ENCODE data around the gene INTS6. TPM values are rescaled to one million over a fixed set of nuclear protein-coding genes. Genes with fewer than 3 reads are reported as not detected.
A peak's percentile ranks its signal among the peaks of the same experiment; 100 is the strongest.

INTS6 gene
- total RNA-seq, 1 donor from 2014 or later, result 42.2 TPM

DNA sequence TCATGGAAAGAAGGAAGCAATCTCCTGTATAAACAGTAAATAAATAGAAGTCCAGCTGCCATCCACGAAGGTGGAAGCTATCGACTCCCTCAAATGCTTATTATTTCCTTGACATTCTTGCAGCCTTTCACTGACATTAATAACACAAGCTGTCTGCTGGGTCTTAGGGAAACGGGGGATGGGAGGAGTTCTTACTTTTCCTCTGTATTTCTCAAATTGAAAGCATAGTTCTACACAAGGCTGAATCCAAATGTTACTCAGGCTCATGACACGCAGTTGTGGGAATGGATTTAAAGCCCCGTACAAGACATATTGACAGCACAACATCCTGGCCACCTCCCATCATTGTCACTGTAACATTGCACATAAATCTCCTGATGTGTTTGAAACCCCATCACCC lies 109.4 kb downstream of the INTS6 start:
- no peak for DNase-seq

DNA sequence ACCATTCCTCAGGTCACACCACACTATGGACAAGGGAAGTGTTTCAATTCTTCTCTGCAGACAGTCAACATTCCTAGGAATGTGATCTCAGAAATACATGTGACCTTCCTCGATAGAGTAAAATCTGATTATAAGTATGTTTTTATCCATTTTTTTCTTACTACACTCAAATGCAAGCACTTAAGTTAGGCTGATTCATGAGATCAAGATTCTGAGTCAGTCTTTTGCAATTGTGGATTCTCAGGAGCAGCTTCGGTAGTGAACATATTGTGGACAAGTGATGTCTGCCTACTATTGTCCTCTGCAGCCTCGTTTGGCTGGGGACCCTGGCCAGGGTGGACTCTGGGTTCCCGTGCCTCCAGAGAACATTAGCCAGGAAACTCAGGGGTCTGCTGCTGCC lies 110.1 kb downstream of the INTS6 start:
- DNase-seq, result no peak

DNA sequence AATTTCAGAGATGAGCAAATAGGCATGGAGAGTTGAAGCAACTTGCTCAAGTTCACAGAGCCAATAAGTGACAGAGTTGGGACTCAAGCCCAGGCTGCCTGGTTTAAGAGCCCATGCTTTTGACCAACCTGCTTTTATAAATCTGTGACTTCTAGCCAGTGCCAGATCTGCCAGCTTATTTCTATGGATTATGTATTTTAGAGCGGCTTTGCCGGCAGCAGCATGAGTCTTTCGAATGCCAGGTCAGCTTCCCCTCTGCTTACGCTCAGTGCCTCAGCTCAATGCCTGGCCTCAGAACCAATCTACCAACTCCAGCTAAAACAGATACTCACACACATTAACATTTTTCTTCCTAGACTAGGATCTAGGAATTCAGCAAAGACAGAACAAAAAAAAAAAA lies 111.0 kb downstream of the INTS6 start:
- DNase-seq, result no peak

DNA sequence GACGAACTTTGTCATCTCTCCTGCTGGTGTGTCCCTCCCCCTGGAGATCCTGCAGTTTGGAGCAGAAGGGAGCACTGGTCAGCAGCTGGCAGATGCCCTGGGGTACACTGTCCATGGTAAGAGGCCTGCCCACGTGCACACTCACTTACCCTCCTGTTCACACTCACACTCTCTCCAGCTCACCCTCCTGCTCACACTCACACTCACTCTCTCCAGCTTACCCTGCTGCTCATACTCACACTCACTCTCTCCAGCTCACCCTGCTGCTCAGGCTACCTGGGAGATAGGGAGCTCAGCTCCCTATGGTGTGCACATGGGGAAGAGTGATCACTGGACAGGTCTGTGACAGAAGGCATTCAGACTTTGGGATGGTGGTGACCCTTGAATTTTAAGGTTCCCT lies 111.6 kb downstream of the INTS6 start:
- no peak for DNase-seq

DNA sequence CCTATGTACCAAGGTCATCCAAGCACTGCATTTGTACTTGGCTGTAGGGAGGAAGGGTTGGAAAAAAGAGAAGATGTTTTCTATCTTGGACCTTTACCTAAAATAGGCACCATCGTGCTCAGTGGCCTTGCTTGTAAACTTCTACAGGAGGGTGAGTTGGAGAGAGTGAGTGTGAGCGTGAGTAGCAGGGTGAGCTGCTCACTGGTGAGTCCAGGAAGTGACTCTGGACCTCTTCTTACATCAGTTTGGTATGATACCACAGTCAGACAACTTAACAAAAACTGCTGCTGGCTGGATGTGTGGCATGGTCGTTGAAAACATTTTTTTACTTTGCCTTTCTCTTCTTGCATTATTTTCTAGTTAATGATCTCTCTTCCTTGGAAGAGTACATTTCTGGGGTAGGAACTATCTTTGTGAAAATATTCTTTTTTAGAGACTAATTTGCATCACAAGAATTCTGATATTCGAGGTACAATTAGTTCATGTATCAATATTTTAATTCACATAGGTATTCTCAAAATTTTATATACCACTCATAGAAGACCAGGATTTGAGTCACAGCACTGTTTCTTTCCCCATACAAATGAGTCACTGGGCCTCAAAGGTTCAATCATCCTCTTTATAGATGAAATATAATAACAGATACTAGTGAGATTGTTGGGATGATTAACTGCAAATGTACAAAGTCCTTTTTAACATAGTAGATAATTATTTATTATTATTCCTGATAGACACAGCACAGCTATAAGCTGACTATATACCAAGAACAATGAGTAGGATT lies 112.7 kb downstream of the INTS6 start:
- DNase-seq, result no peak

DNA sequence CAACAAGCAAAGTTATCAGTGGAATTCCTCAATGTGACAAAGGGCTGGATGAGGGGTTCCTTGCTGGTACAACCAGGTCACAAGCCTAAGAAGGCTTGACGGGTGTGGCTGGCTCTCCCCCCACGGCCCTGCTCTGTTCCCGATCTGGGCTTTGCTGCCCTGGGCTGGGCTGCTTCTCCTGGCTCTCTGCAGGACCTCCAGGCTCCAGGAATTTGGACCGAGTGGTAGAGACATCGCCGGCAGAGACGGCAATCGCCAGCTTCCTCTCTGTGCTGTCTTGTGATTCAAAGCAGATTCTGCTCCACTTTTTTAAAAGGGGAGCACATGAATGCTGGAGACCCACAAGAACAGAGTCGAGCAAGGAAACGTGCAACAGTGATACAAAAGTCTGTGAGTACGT lies 113.5 kb downstream of the INTS6 start, which contains the start of gene SERPINE3:
Gene SERPINE3, plus strand, starts transcription at position 338 of the 400 bp plus-strand sequence. CDS start 1,401 bp downstream, outside the sequence.
- DNase-seq, result no peak

DNA sequence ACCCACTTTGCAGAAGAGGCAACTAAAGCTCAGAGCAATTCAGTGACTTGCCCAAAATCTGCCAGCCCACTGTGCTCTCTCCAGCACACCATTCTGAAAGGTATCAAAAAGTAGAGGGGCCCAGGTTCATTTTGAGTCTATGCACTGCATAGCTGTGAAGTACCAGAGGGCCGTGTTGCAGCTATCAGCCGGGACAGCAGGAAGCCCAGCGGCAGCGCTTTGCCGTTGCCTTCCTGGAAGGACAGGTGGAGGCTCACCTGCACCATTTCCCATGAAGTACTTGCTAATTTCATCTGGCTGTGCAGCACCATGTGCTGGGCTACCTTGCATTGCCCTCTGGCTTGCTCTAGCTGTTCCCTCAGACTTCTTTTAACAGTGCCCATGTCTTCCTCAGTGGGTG lies 116.1 kb downstream of the INTS6 start:
- no peak for DNase-seq

DNA sequence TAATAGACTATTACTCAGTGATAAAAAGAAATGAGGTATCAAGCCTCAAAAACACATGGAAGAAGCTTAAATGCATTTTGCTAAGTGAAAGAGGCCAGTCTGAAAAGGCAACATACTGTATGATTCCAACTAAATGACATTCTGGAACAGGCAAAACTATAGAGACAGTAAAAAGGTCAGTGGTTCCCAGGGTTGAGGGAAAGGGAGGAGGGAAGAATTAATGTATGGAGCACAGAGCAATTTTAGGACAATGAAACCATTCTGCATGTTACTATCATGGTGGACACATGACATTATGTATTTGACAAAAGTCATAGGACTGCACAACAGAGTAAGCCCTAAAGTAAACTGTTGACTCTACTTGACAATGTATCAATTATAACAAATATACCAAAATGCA lies 119.0 kb downstream of the INTS6 start:
- DNase-seq, result no peak

DNA sequence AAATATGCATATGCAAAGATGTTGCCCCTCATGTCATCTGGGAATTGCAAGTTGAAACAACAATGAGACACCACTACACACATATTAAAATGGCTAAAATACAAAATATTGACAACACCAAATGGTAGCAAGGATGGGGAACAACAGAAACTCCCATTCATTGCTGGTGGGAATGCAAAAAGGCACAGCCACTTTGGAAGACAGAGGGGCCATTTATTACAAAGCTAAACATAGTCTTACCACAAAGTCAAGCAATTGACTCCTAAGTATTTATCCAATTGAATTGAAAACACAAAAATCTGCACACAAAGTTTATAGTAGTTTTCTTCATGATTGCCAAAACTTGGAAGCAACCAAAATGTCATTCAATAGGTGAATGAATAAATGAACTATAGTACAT lies 119.4 kb downstream of the INTS6 start:
- no peak for DNase-seq

DNA sequence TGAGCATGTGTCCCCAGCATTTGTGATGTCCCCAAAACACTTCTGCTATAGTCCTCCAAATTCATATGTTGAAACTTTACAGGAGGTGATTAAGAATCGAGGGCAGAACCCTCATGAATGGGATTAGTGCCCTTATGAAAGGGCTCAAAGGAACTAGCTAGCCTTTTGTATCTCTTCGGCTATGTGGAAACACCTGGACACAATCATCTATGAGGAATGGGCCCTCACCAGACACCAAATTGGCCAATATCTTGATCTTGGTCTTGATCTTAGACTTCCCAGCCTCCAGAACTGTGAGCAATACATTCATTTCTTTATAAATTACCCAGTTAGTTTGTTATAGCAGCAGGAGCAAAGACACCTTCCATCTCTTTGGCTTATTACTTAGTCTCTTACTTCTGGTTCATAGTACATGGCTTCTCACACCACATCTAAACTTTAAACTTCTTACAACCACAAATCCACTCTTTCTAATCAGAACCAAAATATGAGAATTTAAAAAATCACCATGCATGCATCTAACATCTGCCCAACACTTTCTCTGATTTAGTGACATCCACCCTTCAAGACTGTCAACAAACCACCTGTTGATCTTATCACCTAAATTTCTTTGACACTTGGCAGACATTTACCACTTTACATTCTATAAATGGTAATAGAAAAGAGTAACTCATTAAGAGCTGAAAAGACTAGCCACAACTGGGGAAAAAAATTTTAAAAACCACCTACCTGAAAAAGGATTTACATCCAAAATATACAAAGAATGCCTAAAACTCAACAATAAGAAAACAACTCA lies 120.1 kb downstream of the INTS6 start:
- no peak for DNase-seq

DNA sequence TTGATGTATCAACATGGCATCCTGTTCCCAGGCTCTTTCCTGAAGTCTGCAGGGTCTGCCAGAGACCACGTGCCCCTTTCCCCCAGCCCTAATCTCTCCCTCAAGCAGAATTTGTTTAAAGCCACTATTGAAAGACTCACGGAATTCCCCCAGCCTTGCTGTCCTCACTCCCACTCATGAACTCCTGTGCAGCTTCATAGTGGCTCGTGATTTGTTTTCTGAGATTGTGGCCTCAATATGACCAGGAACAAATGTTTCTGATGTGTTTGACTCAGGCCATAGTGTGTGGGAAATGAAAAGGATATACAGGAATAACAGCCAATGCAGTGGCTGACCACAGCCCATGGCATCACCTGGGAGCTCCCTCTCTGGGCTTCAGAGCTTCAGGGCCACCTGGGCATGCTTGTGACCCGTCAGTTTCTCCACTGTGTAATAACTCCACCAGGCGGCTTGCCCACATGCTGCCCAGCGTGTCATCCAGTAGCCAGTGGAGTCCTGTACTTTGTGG lies 121.4 kb downstream of the INTS6 start:
- no peak for DNase-seq

DNA sequence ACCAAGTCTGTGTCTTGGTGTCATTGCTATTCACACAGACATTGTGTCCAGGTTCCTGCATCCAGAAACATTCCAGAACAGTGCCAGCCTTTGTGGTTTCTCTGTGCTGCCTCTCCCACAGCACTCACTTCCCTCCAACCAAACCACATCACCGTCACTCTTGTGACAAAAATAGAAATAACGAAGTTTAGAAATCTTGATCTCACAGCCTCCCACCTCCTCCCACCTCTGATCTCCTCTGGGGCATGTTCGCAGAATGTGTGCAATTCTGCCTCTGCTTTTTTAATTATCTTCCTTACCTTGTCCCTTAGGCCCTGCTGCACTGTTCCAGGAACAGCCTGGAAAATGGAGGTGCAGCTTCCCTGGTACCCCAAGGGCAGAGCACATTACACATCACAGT lies 122.0 kb downstream of the INTS6 start:
- no peak for DNase-seq

DNA sequence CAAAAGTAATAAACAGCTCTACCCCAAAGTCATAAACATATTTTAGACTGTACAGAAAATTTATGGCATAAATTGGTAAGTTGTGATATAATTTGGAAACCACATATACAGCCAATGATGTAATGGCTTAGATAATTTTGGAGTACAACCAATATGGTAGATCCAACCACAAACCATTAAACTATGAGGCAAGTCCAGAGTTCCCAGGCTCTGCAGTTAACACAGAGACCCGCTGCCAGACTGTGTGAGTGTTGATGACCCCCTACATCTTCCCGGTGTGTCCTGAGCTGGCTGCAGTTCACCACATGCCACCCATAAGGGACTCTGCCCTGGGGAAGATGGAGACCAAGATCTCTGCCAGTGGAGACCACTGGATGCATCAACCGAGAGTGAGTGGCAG lies 123.2 kb downstream of the INTS6 start:
- no peak for DNase-seq

DNA sequence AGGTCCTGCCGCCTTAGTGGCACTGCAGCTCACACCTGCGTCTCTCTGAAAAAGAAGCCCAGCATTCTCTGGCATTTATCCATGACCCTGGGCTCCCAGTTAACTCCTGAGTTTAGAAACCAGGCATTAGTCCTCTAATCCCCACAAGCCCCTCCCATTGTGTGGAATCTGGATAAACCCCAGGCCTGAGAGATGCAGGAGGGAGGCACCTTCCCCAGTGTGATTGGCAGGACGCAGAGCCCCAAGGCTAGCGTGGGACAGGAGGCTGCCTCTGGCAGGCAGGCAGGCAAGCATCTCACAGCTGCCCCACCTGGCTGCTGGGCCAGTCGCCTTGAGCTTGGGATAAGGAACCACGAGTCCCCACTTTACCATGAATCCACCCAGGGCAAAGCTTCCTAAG lies 124.3 kb downstream of the INTS6 start:
- no peak for DNase-seq

DNA sequence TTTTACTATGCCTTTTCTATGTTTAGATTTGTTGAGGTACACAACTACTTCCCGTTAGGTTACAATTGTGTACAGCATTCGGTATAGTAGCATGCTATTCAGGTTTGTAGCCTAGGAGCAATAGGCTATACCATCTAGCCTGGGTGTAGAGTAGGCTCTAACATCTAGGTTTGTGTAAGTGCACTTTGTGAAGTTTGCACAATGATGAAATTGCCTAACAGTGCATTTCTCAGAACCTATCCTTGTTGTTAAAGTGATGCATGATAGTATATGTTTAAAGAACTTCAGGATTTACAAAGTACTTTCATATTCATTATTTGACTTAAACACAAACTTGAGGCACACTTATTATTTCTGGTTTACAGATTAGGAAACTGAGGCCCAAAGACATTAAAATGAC lies 124.9 kb downstream of the INTS6 start:
- no peak for DNase-seq

DNA sequence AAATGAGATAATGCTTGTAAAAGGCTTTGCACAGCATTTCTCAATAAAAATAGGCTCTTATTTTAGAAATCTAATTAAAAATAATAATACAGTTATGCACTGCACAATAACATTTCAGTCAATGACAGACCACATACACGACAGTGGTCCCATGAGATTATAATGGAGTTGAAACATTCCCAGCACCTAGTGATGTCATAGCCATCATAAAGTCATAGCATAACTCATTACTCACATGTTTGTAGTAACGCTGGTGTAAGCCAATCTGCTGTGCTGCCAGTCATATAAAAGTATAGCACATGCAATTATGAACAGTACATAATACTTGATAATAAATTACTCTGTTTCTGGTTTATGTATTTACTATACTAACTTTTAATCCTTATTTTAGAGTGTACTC lies 126.1 kb downstream of the INTS6 start:
- no peak for DNase-seq

DNA sequence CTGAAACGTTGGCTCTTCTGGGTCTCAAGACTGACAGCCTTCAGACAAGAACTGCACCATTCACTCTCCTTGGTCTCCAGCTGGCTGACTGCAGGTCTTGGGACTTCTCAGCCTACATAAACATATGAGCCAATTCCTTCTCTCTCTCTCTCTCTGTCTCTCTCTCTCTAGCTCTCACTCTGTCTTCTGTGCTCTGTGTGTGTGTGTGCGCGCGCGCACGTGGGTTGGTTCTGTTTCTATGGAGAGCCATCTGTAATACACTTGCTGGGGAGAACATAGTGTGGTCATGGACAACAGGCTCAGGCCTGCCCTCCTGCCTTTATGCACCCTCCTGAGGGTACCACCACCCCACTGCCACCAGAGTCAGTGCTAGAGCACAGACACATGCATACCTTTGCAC lies 127.0 kb downstream of the INTS6 start:
- no peak for DNase-seq

DNA sequence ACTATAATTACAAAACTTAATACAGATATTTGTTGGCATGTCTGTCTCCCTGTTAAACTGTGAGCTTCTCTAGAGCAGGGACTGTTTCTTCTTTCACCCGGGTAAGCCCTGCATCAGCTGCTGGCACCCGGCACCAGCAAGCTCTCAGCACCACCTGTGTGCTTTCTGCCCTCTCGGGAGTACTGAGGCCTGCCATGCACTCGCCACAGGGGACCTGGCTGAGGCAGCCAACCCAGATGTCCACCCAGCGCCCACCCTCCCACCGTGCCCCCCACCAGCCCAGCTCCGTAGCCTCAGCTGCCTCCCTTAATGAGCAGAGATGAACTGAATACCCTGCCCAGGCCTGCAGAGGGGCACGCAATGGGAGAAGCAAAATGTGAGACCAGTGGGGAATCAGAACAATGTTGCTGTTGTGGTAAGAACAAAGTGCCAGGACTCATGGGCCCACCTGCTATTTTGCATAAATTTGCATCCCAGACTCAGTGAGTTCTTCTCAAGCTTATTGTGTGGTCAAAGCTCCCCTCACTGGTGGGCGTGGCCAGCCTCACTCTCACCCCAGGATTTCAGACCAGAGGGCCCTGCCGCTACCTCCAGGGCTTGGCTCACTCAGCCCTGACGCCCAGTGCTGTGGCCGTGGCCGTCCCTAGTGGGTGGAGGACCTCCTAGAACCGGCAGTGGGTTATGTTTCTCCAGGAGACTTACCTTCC lies 128.0 kb downstream of the INTS6 start:
- peak; percentile 14 for DNase-seq

DNA sequence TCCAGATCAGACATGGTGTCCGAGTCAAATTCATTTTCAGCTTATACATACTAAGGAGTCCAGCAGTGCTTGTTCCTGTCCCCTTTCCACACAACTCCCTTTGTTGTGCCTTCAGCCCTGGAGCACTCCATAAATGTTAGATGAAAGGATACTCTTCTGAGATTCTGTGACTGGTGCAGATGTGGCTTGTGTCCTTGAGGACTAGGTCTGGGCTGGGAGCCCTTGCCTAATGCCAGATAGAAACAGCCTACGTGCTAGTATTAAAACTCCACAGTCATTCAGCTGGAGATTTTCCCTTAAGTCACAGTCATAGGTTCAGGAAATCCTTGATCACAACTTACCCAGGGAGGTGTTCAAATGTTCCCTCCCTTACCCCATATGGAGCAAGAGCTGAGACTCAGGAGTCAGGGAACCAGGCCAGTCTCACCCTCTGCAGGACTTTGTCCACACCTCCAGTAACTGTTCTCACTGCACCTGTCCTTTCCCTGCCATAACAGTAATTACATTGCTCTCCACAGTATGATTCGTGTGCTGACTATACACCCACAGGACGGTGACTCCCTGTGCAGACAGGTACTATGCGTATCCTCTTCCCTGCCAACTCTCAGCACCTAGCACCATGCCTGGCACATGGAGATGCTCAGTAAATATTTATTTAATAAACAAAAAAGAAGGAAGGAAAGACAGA lies 128.9 kb downstream of the INTS6 start:
- no peak for DNase-seq

DNA sequence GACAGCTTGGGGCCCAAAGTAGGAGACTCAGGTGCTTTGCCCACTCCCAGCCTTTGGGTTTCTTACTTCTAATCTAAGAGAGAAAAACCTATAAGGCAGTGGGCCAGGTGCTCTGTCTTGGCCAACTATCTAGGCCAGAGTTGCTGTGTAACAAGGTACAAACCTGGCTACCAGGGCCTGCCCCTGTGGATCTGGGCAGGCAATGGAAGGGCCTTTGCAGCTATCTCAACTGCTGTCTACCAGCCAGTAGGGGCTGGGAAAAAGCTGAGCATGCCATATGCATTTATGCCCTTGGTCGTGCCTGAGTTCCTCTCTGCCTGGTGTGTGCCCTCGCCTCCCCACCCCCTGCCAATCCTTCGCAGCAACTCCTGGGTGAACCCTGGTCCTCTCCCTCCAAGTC lies 130.0 kb downstream of the INTS6 start:
- DNase-seq, result no peak

DNA sequence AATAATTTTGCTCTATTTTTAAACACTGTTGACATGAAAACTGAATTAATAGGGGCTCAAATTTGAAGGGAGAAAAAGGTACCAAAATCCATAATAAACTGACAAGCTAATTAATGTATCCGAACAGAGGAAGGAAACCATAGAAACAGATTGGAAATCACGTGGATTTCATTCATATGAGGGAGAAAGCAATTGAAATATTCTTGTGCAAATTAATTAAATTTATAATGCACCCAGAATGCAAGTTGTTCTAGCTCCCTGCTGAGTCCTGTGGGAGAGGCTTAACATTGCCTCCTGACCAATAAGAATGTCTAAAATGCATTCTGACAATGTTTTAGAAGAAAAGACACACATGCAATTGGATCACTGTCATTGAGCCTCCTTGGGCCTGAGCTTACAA lies 131.0 kb downstream of the INTS6 start:
- no peak for DNase-seq

DNA sequence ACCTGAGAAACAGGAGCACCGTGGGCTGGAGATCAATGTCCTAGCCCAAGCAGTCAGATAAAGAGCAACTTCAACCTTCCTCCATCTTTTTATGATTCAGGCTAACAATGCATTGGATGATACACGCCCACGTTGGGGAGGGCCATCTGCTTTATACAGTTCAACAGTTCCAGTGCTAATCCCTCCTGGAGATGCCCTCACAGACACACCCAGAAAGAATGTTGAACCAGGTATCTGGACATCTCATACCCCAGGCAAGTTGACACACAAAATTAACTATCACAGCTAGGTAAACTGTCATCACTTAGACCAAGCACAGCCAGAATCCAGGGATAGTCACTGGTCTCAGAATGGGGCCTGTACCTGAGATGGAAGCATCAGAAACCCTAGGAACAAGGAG lies 134.0 kb downstream of the INTS6 start:
- DNase-seq, result no peak

All from tongue (tissue), 2 donors.